Liver (tissue), 9 donors: Measurements from ENCODE around the gene ATP6V0E1. TPM values are rescaled to one million over a fixed set of nuclear protein-coding genes. Genes with fewer than 3 reads are reported as not detected.

Experiments used
- DNase-seq: peaks from one replicate; pipeline ENCODE4 v3.0.0-alpha.2; 2017; ENCODE audit warnings: low spot score
- H3K27ac ChIP-seq, 2 donors: one replicate each; pipeline ENCODE4 v1.7.0; 2013; ENCODE audit warnings: inconsistent platforms in 2 of 2, low read length in 2 of 2, control low read depth in 1 of 2, low read depth in 1 of 2, mild to moderate bottlenecking in 1 of 2
- H3K27me3 ChIP-seq, 4 donors: one replicate each; pipeline versions ENCODE4 v1.6.1 to v1.7.0; 2013; ENCODE audit warnings: low read length in 3 of 4, inconsistent platforms in 1 of 4, mild to moderate bottlenecking in 1 of 4, moderate library complexity in 1 of 4; ENCODE audit not compliant: control insufficient read depth in 4 of 4, insufficient read depth in 4 of 4
- H3K36me3 ChIP-seq, 4 donors: one replicate each; pipeline versions ENCODE4 v1.6.1 to v1.7.0; 2013; ENCODE audit warnings: low read length in 3 of 4, mild to moderate bottlenecking in 3 of 4, low read depth in 1 of 4, moderate library complexity in 1 of 4; ENCODE audit not compliant: control insufficient read depth in 4 of 4, insufficient read depth in 3 of 4
- H3K4me1 ChIP-seq, 4 donors: one replicate each; pipeline versions ENCODE4 v1.6.1 to v1.7.0; 2013; ENCODE audit warnings: low read length in 3 of 4, mild to moderate bottlenecking in 3 of 4, moderate library complexity in 1 of 4; ENCODE audit not compliant: control insufficient read depth in 4 of 4, insufficient read depth in 4 of 4
- H3K4me3 ChIP-seq, 3 donors: one replicate each; pipeline versions ENCODE4 v1.6.1 to v1.7.0; 2013; ENCODE audit warnings: low read length in 3 of 3, control low read depth in 1 of 3, low read depth in 1 of 3, mild to moderate bottlenecking in 1 of 3
- H3K9ac ChIP-seq, 2 donors: one replicate each; pipeline ENCODE4 v1.7.0; 2013; ENCODE audit warnings: low read length in 2 of 2, mild to moderate bottlenecking in 2 of 2, moderate library complexity in 2 of 2, control low read depth in 1 of 2, low read depth in 1 of 2
- H3K9me3 ChIP-seq, 4 donors: one replicate each; pipeline versions ENCODE4 v1.6.1 to v1.7.0; 2013; ENCODE audit warnings: low read length in 3 of 4; ENCODE audit not compliant: control insufficient read depth in 4 of 4
- EGR1 ChIP-seq, 2 donors: IDR thresholded peaks; 2 replicates each; pipeline ENCODE4 v1.6.1; 2016 to 2018; ENCODE audit warnings: antibody characterized with exemption in 2 of 2, low read depth in 2 of 2
- FOXA1 ChIP-seq: IDR thresholded peaks from 2 replicates; pipeline ENCODE4 v1.6.1; 2016; ENCODE audit warnings: antibody characterized with exemption
- FOXA2 ChIP-seq: IDR thresholded peaks from 2 replicates; pipeline ENCODE4 v1.6.1; 2016; ENCODE audit warnings: antibody characterized with exemption
- GABPA ChIP-seq, 2 donors: IDR thresholded peaks in 1 of 2; conservative IDR thresholded peaks in 1 of 2; 2 replicates each; pipeline ENCODE4 v1.6.1; 2016; ENCODE audit warnings: antibody characterized with exemption in 2 of 2, mild to moderate bottlenecking in 1 of 2, moderate library complexity in 1 of 2
- HNF4G ChIP-seq: IDR thresholded peaks from 2 replicates; pipeline ENCODE4 v1.6.1; 2016; ENCODE audit warnings: antibody characterized with exemption
- JUND ChIP-seq, 2 donors: IDR thresholded peaks; 2 replicates each; pipeline ENCODE4 v1.6.1; 2016; ENCODE audit warnings: antibody characterized with exemption in 2 of 2
- NR2F2 ChIP-seq: IDR thresholded peaks from 2 replicates; pipeline ENCODE4 v1.6.1; 2016; ENCODE audit warnings: antibody characterized with exemption
- RAD21 ChIP-seq, 2 donors: IDR thresholded peaks; 2 replicates each; pipeline ENCODE4 v1.6.1; 2016; ENCODE audit warnings: antibody characterized with exemption in 2 of 2, mild to moderate bottlenecking in 2 of 2
- RXRA ChIP-seq, 2 donors: IDR thresholded peaks; 2 replicates each; pipeline ENCODE4 v1.6.1; 2017 to 2018; ENCODE audit warnings: antibody characterized with exemption in 2 of 2, mild to moderate bottlenecking in 1 of 2
- SP1 ChIP-seq: IDR thresholded peaks from 2 replicates; pipeline ENCODE4 v1.6.1; 2018; ENCODE audit warnings: antibody characterized with exemption, mild to moderate bottlenecking
- TAF1 ChIP-seq: conservative IDR thresholded peaks from 2 replicates; pipeline ENCODE4 v1.6.1; 2016; ENCODE audit warnings: antibody characterized with exemption, mild to moderate bottlenecking
- YY1 ChIP-seq: IDR thresholded peaks from 2 replicates; pipeline ENCODE4 v1.6.1; 2016; ENCODE audit warnings: antibody characterized with exemption, mild to moderate bottlenecking
- WGBS: extraction: QIAGEN DNeasy Blood & Tissue Kit; methylation state at CpG from one replicate; pipeline ENCODE4 v1.1.7; 2013; 5-methylcytosine and 5-hydroxymethylcytosine counted together
- polyA plus RNA-seq, 2 donors: library from polyadenylated mRNA; stranded (reverse) in 1 of 2; unstranded in 1 of 2; fragments of 200-250 nt in 1 of 2; fragments of >200 nt in 1 of 2; fragmentation: Nextera tagmentation in 1 of 2; extraction: Ambion mirVana in 1 of 2; gene quantifications; one replicate each; pipeline versions ENCODE4 v1.2.1 to v1.2.3, GENCODE V29; 2013 to 2015
- total RNA-seq, 2 donors: library from RNA; depleted of rRNA; stranded (reverse); fragments of >200 nt; gene quantifications; one replicate each; pipeline ENCODE4 v1.2.3, GENCODE V29; 2014
- TF ChIP-seq, protein P1 (sequence below): IDR thresholded peaks from 2 replicates; pipeline ENCODE4 v1.6.1; 2016; ENCODE audit warnings: antibody characterized with exemption
- TF ChIP-seq, protein P2 (sequence below): IDR thresholded peaks from 2 replicates; pipeline ENCODE4 v1.6.1; 2016; ENCODE audit warnings: antibody characterized with exemption
- TF ChIP-seq, protein P3 (sequence below): fragments of 150-350 bp; IDR thresholded peaks from 2 replicates; pipeline ENCODE4 v1.5.1; 2017; ENCODE audit warnings: improper control_type of control experiment, low read depth, low read length; ENCODE audit not compliant: missing input control
- TF ChIP-seq, protein P4 (sequence below): IDR thresholded peaks from 2 replicates; pipeline ENCODE4 v1.6.1; 2016; ENCODE audit warnings: antibody characterized with exemption
- donor health status: healthy.
- donor health status: healthy.
- donor health status: healthy.
- donor health status: healthy.
- donor health status: healthy.

ATP6V0E1 gene
- total and polyA plus RNA-seq, 4 donors = 56.6 to 396 (median 111) TPM

DNA sequence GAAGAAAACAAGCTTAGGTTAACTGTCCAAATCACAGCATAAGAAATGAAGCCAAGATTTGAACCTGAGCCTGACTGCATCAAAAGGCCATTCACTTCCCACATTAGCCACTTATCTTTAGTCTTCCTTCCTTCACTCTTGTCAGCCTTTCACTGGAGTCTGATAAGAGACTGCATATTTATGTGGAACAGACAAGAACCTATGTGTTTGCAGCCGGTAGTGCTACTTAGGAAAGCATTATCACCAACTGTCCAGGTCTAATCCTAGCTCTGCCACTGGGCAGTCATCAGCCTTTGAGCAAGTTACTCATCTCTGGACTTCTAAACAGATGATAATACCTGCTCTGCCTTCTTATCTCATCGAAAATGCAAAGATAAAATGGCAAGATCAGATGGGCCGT, 12.1 kb upstream of the ATP6V0E1 start (continued):
- TF ChIP-seq, protein P1, sequence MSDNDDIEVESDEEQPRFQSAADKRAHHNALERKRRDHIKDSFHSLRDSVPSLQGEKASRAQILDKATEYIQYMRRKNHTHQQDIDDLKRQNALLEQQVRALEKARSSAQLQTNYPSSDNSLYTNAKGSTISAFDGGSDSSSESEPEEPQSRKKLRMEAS = no peak
- TF ChIP-seq HNF4G (no peak), RAD21 (IDR thresholded peaks at IDR 0.05) (no peak), SP1 (no peak), RXRA (IDR thresholded peaks at IDR 0.05) (no peak)

DNA sequence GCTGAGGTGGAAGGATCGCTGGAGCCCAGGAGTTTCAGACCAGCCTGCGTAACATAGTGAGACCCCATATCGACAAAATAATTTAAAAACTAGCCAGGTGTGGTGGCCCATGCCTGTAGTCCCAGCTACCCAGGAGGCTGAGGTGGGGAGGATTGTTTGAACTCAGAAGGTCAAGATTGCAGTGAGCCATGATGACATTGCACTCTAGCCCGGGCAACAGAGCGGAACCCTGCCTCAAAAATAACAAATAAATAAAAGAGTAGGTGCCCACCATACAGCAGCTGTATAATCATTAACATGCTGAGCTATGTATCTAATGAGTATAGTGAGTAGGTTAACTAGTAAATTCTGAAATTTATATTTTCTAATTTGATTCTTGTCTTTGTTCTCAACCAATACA, 11.0 kb upstream of the ATP6V0E1 start:
- WGBS = 94% methylated on average over 5 of the region's 5 CpGs
- no peak overlapping the region for H3K27ac ChIP-seq
- H3K4me1 ChIP-seq = no peaks in the 10 kb centered on the region
- H3K9me3 ChIP-seq = no peaks in the 10 kb centered on the region
- H3K27me3 ChIP-seq = no peaks in the 10 kb centered on the region
- H3K4me3 ChIP-seq = no peak overlapping the region
- H3K36me3 ChIP-seq = peaks cover 0 to 12% (median 7%) of the 10 kb centered on the region in 4 donors
- no peak for DNase-seq
- no peak overlapping the region for H3K9ac ChIP-seq
- TF ChIP-seq JUND (IDR thresholded peaks at IDR 0.05) = no peak
- no peak for TF ChIP-seq YY1
- TF ChIP-seq, protein P2, sequence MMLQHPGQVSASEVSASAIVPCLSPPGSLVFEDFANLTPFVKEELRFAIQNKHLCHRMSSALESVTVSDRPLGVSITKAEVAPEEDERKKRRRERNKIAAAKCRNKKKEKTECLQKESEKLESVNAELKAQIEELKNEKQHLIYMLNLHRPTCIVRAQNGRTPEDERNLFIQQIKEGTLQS = no peak
- TF ChIP-seq TAF1 = no peak
- no peak for TF ChIP-seq HNF4G
- TF ChIP-seq FOXA2 = no peak
- TF ChIP-seq FOXA1 = no peak
- no peak for TF ChIP-seq SP1
- TF ChIP-seq, protein P3, sequence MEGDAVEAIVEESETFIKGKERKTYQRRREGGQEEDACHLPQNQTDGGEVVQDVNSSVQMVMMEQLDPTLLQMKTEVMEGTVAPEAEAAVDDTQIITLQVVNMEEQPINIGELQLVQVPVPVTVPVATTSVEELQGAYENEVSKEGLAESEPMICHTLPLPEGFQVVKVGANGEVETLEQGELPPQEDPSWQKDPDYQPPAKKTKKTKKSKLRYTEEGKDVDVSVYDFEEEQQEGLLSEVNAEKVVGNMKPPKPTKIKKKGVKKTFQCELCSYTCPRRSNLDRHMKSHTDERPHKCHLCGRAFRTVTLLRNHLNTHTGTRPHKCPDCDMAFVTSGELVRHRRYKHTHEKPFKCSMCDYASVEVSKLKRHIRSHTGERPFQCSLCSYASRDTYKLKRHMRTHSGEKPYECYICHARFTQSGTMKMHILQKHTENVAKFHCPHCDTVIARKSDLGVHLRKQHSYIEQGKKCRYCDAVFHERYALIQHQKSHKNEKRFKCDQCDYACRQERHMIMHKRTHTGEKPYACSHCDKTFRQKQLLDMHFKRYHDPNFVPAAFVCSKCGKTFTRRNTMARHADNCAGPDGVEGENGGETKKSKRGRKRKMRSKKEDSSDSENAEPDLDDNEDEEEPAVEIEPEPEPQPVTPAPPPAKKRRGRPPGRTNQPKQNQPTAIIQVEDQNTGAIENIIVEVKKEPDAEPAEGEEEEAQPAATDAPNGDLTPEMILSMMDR = no peak
- TF ChIP-seq RXRA (IDR thresholded peaks at IDR 0.05) = no peak
- TF ChIP-seq, protein P4, sequence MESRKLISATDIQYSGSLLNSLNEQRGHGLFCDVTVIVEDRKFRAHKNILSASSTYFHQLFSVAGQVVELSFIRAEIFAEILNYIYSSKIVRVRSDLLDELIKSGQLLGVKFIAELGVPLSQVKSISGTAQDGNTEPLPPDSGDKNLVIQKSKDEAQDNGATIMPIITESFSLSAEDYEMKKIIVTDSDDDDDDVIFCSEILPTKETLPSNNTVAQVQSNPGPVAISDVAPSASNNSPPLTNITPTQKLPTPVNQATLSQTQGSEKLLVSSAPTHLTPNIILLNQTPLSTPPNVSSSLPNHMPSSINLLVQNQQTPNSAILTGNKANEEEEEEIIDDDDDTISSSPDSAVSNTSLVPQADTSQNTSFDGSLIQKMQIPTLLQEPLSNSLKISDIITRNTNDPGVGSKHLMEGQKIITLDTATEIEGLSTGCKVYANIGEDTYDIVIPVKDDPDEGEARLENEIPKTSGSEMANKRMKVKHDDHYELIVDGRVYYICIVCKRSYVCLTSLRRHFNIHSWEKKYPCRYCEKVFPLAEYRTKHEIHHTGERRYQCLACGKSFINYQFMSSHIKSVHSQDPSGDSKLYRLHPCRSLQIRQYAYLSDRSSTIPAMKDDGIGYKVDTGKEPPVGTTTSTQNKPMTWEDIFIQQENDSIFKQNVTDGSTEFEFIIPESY = no peak

DNA sequence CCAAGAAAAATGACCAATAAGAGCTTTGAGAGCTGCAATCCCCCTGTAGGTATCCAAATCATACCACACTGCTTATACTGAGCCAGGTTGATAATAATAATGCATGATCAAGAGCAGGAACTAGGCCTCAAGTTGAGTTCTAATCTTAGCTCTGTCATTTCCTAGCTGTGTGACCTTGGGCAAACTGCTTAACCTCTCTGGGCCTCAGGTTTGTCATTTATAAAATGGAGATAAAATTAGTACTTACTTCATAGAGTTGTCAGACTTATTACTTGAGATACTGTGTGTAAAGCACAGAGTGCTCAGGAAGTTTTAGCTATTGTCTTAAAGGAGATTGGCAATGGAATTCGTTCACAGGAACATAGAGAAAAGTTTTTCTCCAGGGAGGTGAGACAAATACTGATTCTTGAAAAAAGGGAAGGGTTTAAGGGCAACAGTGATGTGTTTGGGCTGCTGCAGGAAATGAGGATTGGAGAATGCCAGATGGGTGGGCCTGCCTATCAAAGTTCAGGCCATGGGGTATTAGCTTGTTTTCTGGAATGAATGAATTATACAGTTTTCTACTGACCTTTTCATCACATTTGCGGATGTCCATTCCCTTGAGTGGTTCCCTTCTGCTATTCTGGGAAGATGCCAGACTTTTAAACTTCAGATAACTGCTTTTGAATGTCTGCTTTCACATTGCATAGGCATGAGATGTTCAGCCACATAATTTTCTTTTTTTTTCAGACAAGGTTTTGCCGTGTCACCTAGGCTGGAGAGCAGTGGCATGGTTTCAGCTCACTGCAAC, 10.2 kb upstream of the ATP6V0E1 start:
- 66% methylated on average over 3 of the region's 3 CpGs for WGBS
- H3K36me3 ChIP-seq = peaks cover 0 to 11% (median 6%) of the 10 kb centered on the region in 4 donors
- no peaks in the 10 kb centered on the region for H3K9me3 ChIP-seq
- no peak overlapping the region for H3K4me3 ChIP-seq
- no peak overlapping the region for H3K27ac ChIP-seq
- H3K27me3 ChIP-seq = no peaks in the 10 kb centered on the region
- DNase-seq = no peak
- no peak overlapping the region for H3K9ac ChIP-seq
- no peaks in the 10 kb centered on the region for H3K4me1 ChIP-seq
- TF ChIP-seq HNF4G = no peak
- TF ChIP-seq EGR1 (IDR thresholded peaks at IDR 0.05; ENCODE audit: low read depth in 2 of 2) = no peak
- TF ChIP-seq, protein P1 = no peak
- TF ChIP-seq GABPA (IDR thresholded peaks at IDR 0.05 in 1 of 2, conservative IDR thresholded peaks at IDR 0.05 in 1 of 2) = no peak
- TF ChIP-seq NR2F2 = peak; percentile 44
- TF ChIP-seq, protein P2 = no peak
